CD4-positive, alpha-beta T cell treated with Interleukin-6 at 100 ng/mL for 8 hours (primary cell): ENCODE results near the gene PREX1.
A peak's percentile ranks its signal among the peaks of the same experiment; 100 is the strongest.

Source experiments
- DNase-seq: peaks from one replicate; pipeline ENCODE4 v3.0.0-alpha.2; 2020; ENCODE audit warnings: mixed read lengths, low spot score

Gene PREX1

GRCh38 chr20:48658198-48658476 lies 169.7 kb downstream of the PREX1 start:
- no peak for DNase-seq

GRCh38 chr20:48657426-48658197 lies 170.2 kb downstream of the PREX1 start:
- peak; percentile 69 for DNase-seq

GRCh38 chr20:48656661-48657211 lies 171.1 kb downstream of the PREX1 start:
- DNase-seq: no peak

GRCh38 chr20:48656137-48656536 lies 171.7 kb downstream of the PREX1 start:
- no peak for DNase-seq

GRCh38 chr20:48653706-48654051 lies 174.1 kb downstream of the PREX1 start:
- no peak for DNase-seq

GRCh38 chr20:48652961-48653705 lies 174.7 kb downstream of the PREX1 start:
- no peak for DNase-seq

GRCh38 chr20:48651960-48652359 lies 175.8 kb downstream of the PREX1 start:
- DNase-seq: no peak

- no peak for DNase-seq
Measured at GRCh38 chr20:48651271-48651670, 176.5 kb downstream of the PREX1 start.

GRCh38 chr20:48649868-48650267 lies 177.9 kb downstream of the PREX1 start:
- DNase-seq: no peak

GRCh38 chr20:48649104-48649626 lies 178.6 kb downstream of the PREX1 start:
- DNase-seq: no peak

GRCh38 chr20:48648482-48649051 lies 179.2 kb downstream of the PREX1 start:
- DNase-seq: no peak

- DNase-seq: no peak
Measured at GRCh38 chr20:48647858-48648257, 179.9 kb downstream of the PREX1 start.

GRCh38 chr20:48645666-48646065 lies 182.1 kb downstream of the PREX1 start:
- DNase-seq: no peak

GRCh38 chr20:48644286-48644828 lies 183.4 kb downstream of the PREX1 start:
- DNase-seq: no peak

GRCh38 chr20:48642105-48642880 lies 185.5 kb downstream of the PREX1 start:
- DNase-seq: no peak

GRCh38 chr20:48640871-48641270 lies 186.9 kb downstream of the PREX1 start:
- DNase-seq: no peak

GRCh38 chr20:48639899-48640298 lies 187.9 kb downstream of the PREX1 start:
- DNase-seq: no peak

- no peak for DNase-seq
Measured at GRCh38 chr20:48638546-48638945, 189.3 kb downstream of the PREX1 start.

- DNase-seq: no peak
Measured at GRCh38 chr20:48637461-48637860, 190.3 kb downstream of the PREX1 start.

GRCh38 chr20:48636301-48636700 lies 191.5 kb downstream of the PREX1 start:
- DNase-seq: no peak

GRCh38 chr20:48635791-48636267 lies 192.0 kb downstream of the PREX1 start:
- peak; percentile 31 for DNase-seq

- DNase-seq: no peak
Measured at GRCh38 chr20:48635361-48635760, 192.4 kb downstream of the PREX1 start.
